H9 (cell line): ENCODE measurements around the gene KCND2. TPM values are rescaled to one million over a fixed set of nuclear protein-coding genes. Genes with fewer than 3 reads are reported as not detected.

Experiments used
- DNase-seq: peaks from one replicate; pipeline ENCODE4 v3.0.0-alpha.2; 2017
- H2AFZ ChIP-seq: one replicate; pipeline ENCODE4 v1.6.1; 2013; ENCODE audit warnings: mild to moderate bottlenecking, low read length, control low read depth, moderate library complexity
- H2AK5ac ChIP-seq: 2 replicates; pipeline ENCODE4 v1.6.1; 2013; ENCODE audit warnings: low read length, control low read depth, mixed read lengths; ENCODE audit not compliant: insufficient read length
- H2BK120ac ChIP-seq: one replicate; pipeline ENCODE4 v1.6.1; 2013; ENCODE audit warnings: low read depth, mild to moderate bottlenecking, low read length, control low read depth, inconsistent platforms; ENCODE audit not compliant: poor library complexity, severe bottlenecking
- H2BK12ac ChIP-seq: 2 replicates; pipeline ENCODE4 v1.6.1; 2013; ENCODE audit warnings: low read length, control low read depth, mixed read lengths, low read depth; ENCODE audit not compliant: insufficient read length
- H2BK15ac ChIP-seq: 2 replicates; pipeline ENCODE4 v1.6.1; 2013; ENCODE audit warnings: low read depth, low read length, control low read depth
- H2BK20ac ChIP-seq: one replicate; pipeline ENCODE4 v1.6.1; 2013; ENCODE audit warnings: low read depth, mild to moderate bottlenecking, low read length, control low read depth, inconsistent platforms; ENCODE audit not compliant: poor library complexity, severe bottlenecking
- H2BK5ac ChIP-seq: 2 replicates; pipeline ENCODE4 v1.6.1; 2013; ENCODE audit warnings: low read length, control low read depth, mixed read lengths; ENCODE audit not compliant: insufficient read length
- H3K14ac ChIP-seq: 2 replicates; pipeline ENCODE4 v1.6.1; 2013; ENCODE audit warnings: low read length, control low read depth; ENCODE audit not compliant: insufficient read depth
- H3K18ac ChIP-seq: 2 replicates; pipeline ENCODE4 v1.6.1; 2013; ENCODE audit warnings: low read depth, mild to moderate bottlenecking, mixed read lengths, low read length, control low read depth; ENCODE audit not compliant: insufficient read length
- H3K23ac ChIP-seq: 2 replicates; pipeline ENCODE4 v1.6.1; 2013; ENCODE audit warnings: low read length, control low read depth, mixed read lengths, low read depth; ENCODE audit not compliant: insufficient read length
- H3K23me2 ChIP-seq: 2 replicates; pipeline ENCODE4 v1.6.1; 2013; ENCODE audit warnings: low read depth, mild to moderate bottlenecking, mixed read lengths, low read length, control low read depth; ENCODE audit not compliant: insufficient read length, poor library complexity, severe bottlenecking
- H3K27ac ChIP-seq: 2 replicates; pipeline ENCODE4 v1.5.1; 2013; ENCODE audit warnings: low read length, control low read depth, mixed read lengths, low read depth; ENCODE audit not compliant: insufficient read length
- H3K27me3 ChIP-seq: 2 replicates; pipeline ENCODE4 v1.6.1; 2013; ENCODE audit warnings: low read length, control low read depth, inconsistent platforms; ENCODE audit not compliant: insufficient read depth
- H3K4ac ChIP-seq: 2 replicates; pipeline ENCODE4 v1.6.1; 2013; ENCODE audit warnings: low read depth, mild to moderate bottlenecking, control low read depth, inconsistent platforms, low read length, moderate library complexity
- H3K4me1 ChIP-seq: 2 replicates; pipeline ENCODE4 v1.6.1; 2013; ENCODE audit warnings: low read length, control low read depth, inconsistent platforms; ENCODE audit not compliant: insufficient read depth
- H3K4me2 ChIP-seq: 2 replicates; pipeline ENCODE4 v1.6.1; 2013; ENCODE audit warnings: low read length, control low read depth, mixed read lengths; ENCODE audit not compliant: insufficient read length, insufficient read depth
- H3K56ac ChIP-seq: 2 replicates; pipeline ENCODE4 v1.6.1; 2013; ENCODE audit warnings: low read depth, mild to moderate bottlenecking, mixed read lengths, low read length, control low read depth; ENCODE audit not compliant: insufficient read length
- H3K79me1 ChIP-seq: 2 replicates; pipeline ENCODE4 v1.6.1; 2013; ENCODE audit warnings: low read depth, mild to moderate bottlenecking, moderate library complexity, low read length, control low read depth, inconsistent platforms; ENCODE audit not compliant: insufficient read depth, poor library complexity, severe bottlenecking
- H3K79me2 ChIP-seq: 2 replicates; pipeline ENCODE4 v1.6.1; 2013; ENCODE audit warnings: low read length, control low read depth, inconsistent platforms; ENCODE audit not compliant: insufficient read depth
- H3K9ac ChIP-seq: 2 replicates; pipeline ENCODE4 v1.6.1; 2013; ENCODE audit warnings: low read length, control low read depth, mixed read lengths; ENCODE audit not compliant: insufficient read length; ENCODE audit errors: extremely low read depth
- H3K9me3 ChIP-seq: one replicate; pipeline ENCODE4 v1.6.1; 2013; ENCODE audit warnings: low read depth, low read length, inconsistent platforms; ENCODE audit not compliant: control insufficient read depth
- H3T11ph ChIP-seq: one replicate; pipeline ENCODE4 v1.6.1; 2013; ENCODE audit warnings: mild to moderate bottlenecking, low read length, control low read depth, inconsistent platforms
- H4K20me1 ChIP-seq: one replicate; pipeline ENCODE4 v1.6.1; 2013; ENCODE audit not compliant: control insufficient read depth, insufficient read length, insufficient read depth
- H4K5ac ChIP-seq: 2 replicates; pipeline ENCODE4 v1.6.1; 2013; ENCODE audit warnings: low read depth, mild to moderate bottlenecking, mixed read lengths, low read length, control low read depth; ENCODE audit not compliant: insufficient read length
- H4K8ac ChIP-seq: replicated peaks from 2 replicates; pipeline ENCODE4 v1.6.1; 2013; ENCODE audit warnings: low read length, control low read depth, mixed read lengths, low read depth; ENCODE audit not compliant: insufficient read length
- H4K91ac ChIP-seq: 2 replicates; pipeline ENCODE4 v1.6.1; 2013; ENCODE audit warnings: low read depth, mild to moderate bottlenecking, moderate library complexity, mixed read lengths, low read length, control low read depth; ENCODE audit not compliant: insufficient read length
- H3K27ac Mint-ChIP-seq, 3 experiments: 2 replicates in 2 of 3; 3 replicates in 1 of 3; pipeline ENCODE4 v1.8.0; 2020 to 2021; ENCODE audit warnings: mixed read lengths in 3 of 3, mild to moderate bottlenecking in 1 of 3, moderate library complexity in 1 of 3
- H3K27me3 Mint-ChIP-seq: 2 replicates; pipeline ENCODE4 v1.8.0; 2021; ENCODE audit warnings: low read depth, mild to moderate bottlenecking, moderate library complexity, mixed read lengths
- H3K36me3 Mint-ChIP-seq, 3 experiments: 2 replicates in 2 of 3; 3 replicates in 1 of 3; pipeline ENCODE4 v1.8.0; 2020 to 2021; ENCODE audit warnings: low read depth in 3 of 3, mixed read lengths in 3 of 3; ENCODE audit not compliant: insufficient read depth in 1 of 3
- H3K4me1 Mint-ChIP-seq, 2 experiments: 2 replicates each; pipeline ENCODE4 v1.8.0; 2020; ENCODE audit warnings: mixed read lengths in 2 of 2
- H3K4me3 Mint-ChIP-seq, 2 experiments: 2 replicates in 1 of 2; 3 replicates in 1 of 2; pipeline ENCODE4 v1.8.0; 2020 to 2021; ENCODE audit warnings: mild to moderate bottlenecking in 2 of 2, mixed read lengths in 2 of 2, moderate library complexity in 1 of 2
- H3K9me3 Mint-ChIP-seq, 2 experiments: 2 replicates in 1 of 2; 3 replicates in 1 of 2; pipeline ENCODE4 v1.8.0; 2020; ENCODE audit warnings: mild to moderate bottlenecking in 2 of 2, mixed read lengths in 2 of 2, moderate library complexity in 1 of 2
- CTCF ChIP-seq: fragments of 200-600 bp; sonication (generic); conservative IDR thresholded peaks from 3 replicates; pipeline ENCODE4 v1.8.0; 2021; ENCODE audit warnings: antibody characterized with exemption, mild to moderate bottlenecking
- WGBS: extraction: QIAGEN DNeasy Blood & Tissue Kit; methylation state at CpG from one replicate; pipeline ENCODE4 v1.1.7; 2013; ENCODE audit warnings: missing lambda C conversion rate, low lambda C conversion rate, mixed read lengths; ENCODE audit not compliant: insufficient read length; ENCODE audit errors: extremely low coverage; 5-methylcytosine and 5-hydroxymethylcytosine counted together
- total RNA-seq: library from RNA; stranded (reverse); gene quantifications from 2 replicates; pipeline ENCODE4 v1.2.1, GENCODE V29; 2021

The KCND2 gene
- total RNA-seq, 1 experiment from 2014 or later, result 6.4 TPM

- H3K79me1 ChIP-seq, result no peaks in the 10 kb centered on the region
- H2AFZ ChIP-seq, result no peak overlapping the region
- peaks cover 31 to 38% of the 10 kb centered on the region in 2 experiments for H3K4me1 Mint-ChIP-seq
- peak; percentile 28 for DNase-seq
- H3K27ac ChIP-seq, result no peak overlapping the region
- peaks cover 16 to 19% (median 18%) of the 10 kb centered on the region in 3 experiments for H3K36me3 Mint-ChIP-seq
- no peak overlapping the region for H3K4me3 Mint-ChIP-seq
- H3K18ac ChIP-seq, result no peak overlapping the region
- H3K23ac ChIP-seq, result no peak overlapping the region
- H3K23me2 ChIP-seq, result no peaks in the 10 kb centered on the region
- no peak overlapping the region for H2BK5ac ChIP-seq
- H2AK5ac ChIP-seq, result no peak overlapping the region
- H2BK120ac ChIP-seq, result no peak overlapping the region
- H3K14ac ChIP-seq, result no peak overlapping the region
- H3K27me3 Mint-ChIP-seq, result no peaks in the 10 kb centered on the region; the same call in 1 of the 2 replicates
- H3K4me2 ChIP-seq, result peak overlapping the region; percentile 24
- no peaks in the 10 kb centered on the region; the same call in 1 of the 2 replicates for H3K4me1 ChIP-seq
- no peak for TF ChIP-seq CTCF
- no peak overlapping the region for H4K91ac ChIP-seq
- no peaks in the 10 kb centered on the region for H3K79me2 ChIP-seq
- H3K9me3 ChIP-seq, result peaks cover 13% of the 10 kb centered on the region
- H3K27ac Mint-ChIP-seq, result peak overlapping the region in 1 of 3 experiments; percentile 78; a peak in 1 of 7 replicates
- no peak overlapping the region for H2BK20ac ChIP-seq
- H3K9ac ChIP-seq, result no peak overlapping the region
- H3T11ph ChIP-seq, result no peak overlapping the region
- H3K27me3 ChIP-seq, result no peaks in the 10 kb centered on the region
- H4K20me1 ChIP-seq, result no peaks in the 10 kb centered on the region
- peaks cover 18% of the 10 kb centered on the region in 2 experiments for H3K9me3 Mint-ChIP-seq
- H2BK15ac ChIP-seq, result no peak overlapping the region
- H4K8ac ChIP-seq, result no peak overlapping the region
- WGBS, result no CpG with 5 or more reads among the region's 2 CpGs
- no peak overlapping the region for H3K4ac ChIP-seq
- H4K5ac ChIP-seq, result no peak overlapping the region
- H3K56ac ChIP-seq, result no peak overlapping the region
- no peak overlapping the region for H2BK12ac ChIP-seq
Observed at GRCh38 chr7:120460949-120461348, 188.0 kb downstream of the KCND2 start.
